Activated T-helper 17 cell treated with anti-CD3 and anti-CD28 coated beads, Interleukin-2, amount 50 U/mL, for 72 hours (primary cell): Measurements from ENCODE around the gene ANKS6. TPM values are rescaled to one million over a fixed set of nuclear protein-coding genes. Genes with fewer than 3 reads are reported as not detected.
"Not testable (repeated sequence)": the region's sequence is repeated elsewhere in the genome, so short reads cannot be mapped to it uniquely, and the experiment has no call there.

Source experiments
- ATAC-seq: fragments of 150-1000 bp; cut with Tn5 transposase; replicated peaks from 2 replicates; pipeline ENCODE4 v1.10.0; 2021; ENCODE audit warnings: mild to moderate bottlenecking, moderate library complexity
- H3K27ac Mint-ChIP-seq: one replicate; pipeline ENCODE4 v1.8.0; 2022; ENCODE audit warnings: mixed read lengths
- H3K27me3 Mint-ChIP-seq: one replicate; pipeline ENCODE4 v1.8.0; 2022; ENCODE audit warnings: mixed read lengths
- H3K36me3 Mint-ChIP-seq: one replicate; pipeline ENCODE4 v1.8.0; 2022; ENCODE audit warnings: low read depth, mild to moderate bottlenecking, mixed read lengths
- H3K4me1 Mint-ChIP-seq: one replicate; pipeline ENCODE4 v1.8.0; 2022; ENCODE audit warnings: mixed read lengths
- H3K4me3 Mint-ChIP-seq: one replicate; pipeline ENCODE4 v1.8.0; 2022; ENCODE audit warnings: mild to moderate bottlenecking, mixed read lengths
- H3K9me3 Mint-ChIP-seq: one replicate; pipeline ENCODE4 v1.8.0; 2022; ENCODE audit warnings: mixed read lengths
- total RNA-seq, 2 donors: library from RNA; stranded (reverse); gene quantifications; one replicate each; pipeline ENCODE4 v1.2.3, GENCODE V29; 2022

The ANKS6 gene
- total RNA-seq, 2 donors from 2014 or later = 10.0 to 11.2 TPM

- H3K9me3 Mint-ChIP-seq, H3K27ac Mint-ChIP-seq, ATAC-seq, H3K27me3 Mint-ChIP-seq, H3K36me3 Mint-ChIP-seq, H3K4me1 Mint-ChIP-seq, H3K4me3 Mint-ChIP-seq: not testable (repeated sequence)
Observed at GRCh38 chr9:98684816-98685215, 111.5 kb downstream of the ANKS6 start.

Other genes with a start within 250 kb of the ANKS6 start
- gene GABBR2, start 87.6 kb downstream of the ANKS6 start, total RNA-seq = not detected
- gene GALNT12, start 11.1 kb upstream of the ANKS6 start, total RNA-seq = 1 to 10 TPM; 4.1 to 5.5 TPM
- gene COL15A1, start 147.4 kb upstream of the ANKS6 start, total RNA-seq = under 1 TPM; 0.11 to 0.82 TPM